HG02759 (cell line): ENCODE results near the gene CDH18.

ENCODE experiments used
- ATAC-seq: cut with Tn5 transposase; IDR thresholded peaks from one replicate; pipeline ENCODE4 v1.9.1; 2021; ENCODE audit warnings: mild to moderate bottlenecking, moderate library complexity; ENCODE audit not compliant: unreplicated experiment

CDH18 gene

DNA sequence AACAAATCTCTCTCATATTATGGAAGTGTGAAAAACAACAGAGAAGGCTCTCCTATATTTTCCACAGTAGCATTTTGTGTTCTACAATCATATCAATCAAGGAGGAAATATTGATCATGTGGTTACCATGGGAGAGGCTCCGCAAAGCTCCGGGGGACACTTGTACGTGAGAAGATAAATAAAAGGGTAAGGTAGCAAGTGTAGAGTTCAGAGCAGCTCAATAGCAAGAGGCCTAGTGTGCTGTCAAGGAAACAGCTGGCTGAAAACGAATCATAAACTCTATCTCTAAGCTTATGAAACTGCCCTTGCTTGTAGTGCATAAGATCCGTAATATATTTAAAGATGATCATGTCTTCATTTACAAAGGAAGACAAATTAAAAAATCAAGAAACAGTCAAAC is 57.5 kb downstream of the CDH18 start:
- ATAC-seq: no peak

DNA sequence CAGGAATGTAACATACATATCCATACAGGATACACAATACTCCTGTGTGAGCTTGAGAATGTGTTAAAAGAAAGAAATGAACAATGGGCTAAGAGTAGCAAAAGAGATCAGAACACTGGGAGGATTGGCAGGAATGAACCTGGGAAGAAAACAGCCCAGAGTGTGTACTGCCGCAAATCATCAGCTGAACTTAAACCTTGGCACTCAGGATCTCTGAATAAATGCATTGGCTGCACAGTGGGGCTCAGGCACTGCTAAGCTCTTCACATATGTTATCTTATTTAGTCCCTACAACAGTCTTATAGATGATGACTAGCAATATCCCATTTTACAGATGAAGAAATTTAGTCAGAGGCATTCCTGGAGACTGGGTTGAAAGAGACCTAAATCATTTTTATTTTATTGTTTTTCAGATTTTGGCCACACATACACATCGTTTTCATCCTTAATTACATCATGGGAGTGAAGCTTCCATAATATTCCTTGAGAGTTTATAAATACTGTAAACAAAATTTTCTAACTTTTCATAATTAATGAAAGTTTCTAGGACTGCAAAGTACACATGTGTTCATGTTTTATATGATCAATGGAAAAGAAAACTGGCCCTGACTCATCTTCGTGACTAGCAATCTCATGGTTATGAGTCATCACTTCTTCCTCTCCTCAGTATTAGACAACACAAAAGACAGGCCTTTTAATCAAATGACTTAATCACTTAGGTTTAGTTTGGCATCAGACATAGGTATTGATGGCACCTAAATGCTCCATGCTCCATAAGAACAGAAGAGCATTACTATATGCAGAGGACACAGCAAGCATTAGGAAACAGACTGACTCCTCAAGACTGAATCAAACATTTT is 59.2 kb downstream of the CDH18 start:
- no peak for ATAC-seq

DNA sequence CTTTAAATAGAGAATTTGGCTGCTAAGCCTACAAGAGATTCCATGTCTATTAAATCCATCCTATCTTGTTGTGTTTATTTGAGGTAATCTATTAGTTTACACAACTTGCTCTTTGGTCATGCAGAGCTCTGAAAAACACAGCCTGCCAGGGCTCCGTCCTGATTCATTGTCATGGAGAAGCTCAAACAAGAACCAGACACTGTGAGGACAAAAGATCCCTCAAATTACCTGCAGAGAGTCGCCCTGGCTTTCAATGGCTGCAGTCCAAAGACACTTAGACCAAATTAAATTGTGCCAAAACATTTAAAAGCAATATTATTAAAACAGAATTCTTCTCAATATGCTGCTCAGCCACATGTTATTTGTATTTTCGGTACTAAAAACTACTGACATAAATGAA is 60.1 kb downstream of the CDH18 start:
- ATAC-seq: no peak

DNA sequence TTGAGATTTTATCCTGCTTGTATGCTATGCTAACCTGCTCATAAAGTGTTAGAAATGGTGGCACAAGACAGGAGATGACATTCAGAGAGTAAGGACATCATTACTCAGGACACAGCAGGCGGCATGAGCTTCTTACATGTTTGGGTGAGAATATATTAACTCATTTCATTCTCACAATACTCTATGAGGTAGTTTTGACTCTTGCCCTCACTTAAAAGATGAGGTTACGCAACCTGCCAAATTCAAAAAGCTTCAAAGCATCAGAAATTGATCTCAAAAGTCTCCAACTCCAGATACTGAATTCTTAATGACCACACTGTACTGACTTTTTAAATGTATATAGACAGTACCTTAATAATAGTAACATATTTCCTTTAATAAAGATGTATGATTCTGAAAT is 60.8 kb downstream of the CDH18 start:
- ATAC-seq: no peak

DNA sequence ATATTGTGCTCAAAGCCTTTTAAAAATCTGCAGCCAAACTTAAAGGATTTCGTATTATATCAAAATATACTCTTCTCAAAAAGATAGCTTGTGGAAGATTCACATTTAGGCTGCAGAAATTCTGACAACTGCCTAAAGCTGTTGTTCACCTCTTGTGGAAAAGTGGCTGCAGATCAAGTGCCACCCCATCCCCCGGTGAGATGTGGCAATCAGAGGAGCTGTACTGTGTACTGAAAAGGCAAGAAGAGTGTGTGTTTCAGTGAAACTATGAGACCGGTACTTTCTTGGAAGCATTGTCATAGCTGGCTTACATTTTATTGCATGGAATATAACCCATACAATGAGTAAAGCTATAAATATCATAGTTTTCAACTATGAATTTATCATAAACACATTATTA is 64.3 kb downstream of the CDH18 start:
- no peak for ATAC-seq

DNA sequence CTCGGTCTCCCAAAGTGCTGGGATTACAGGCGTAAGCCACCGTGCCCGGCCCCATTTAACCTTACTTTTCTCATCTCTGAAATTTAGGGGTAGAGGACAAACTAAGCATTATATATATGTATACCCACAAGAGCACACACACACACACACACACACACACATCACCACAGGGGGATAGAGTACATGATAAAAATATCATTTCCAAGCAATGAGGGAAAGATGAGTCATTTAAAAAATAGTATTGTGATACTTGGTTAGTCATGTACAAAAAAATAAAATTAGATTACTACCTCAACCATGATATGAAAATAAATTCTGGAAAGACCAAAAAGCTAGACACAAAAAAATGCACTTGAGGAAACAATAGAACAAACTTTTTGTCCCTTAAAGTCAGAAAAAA is 67.2 kb downstream of the CDH18 start:
- ATAC-seq: no peak

DNA sequence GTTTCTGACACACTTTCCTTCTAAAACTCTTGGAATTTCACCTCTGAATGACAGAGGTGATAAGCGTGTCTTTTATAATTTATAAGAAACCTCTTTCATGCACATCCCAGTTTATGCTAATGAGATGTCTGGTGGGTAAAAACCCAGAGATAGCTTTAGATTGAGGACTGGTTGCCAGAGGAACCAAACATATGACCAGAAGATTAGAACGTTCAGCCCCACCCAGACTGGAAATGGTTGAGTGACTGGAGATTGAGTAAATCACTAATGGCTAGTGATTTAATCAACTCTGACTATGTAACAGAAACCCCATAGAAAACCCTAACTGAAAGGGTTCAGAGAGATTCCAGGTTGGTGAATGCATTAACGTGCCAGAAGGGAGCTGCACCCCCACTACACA is 69.2 kb downstream of the CDH18 start:
- ATAC-seq: no peak

DNA sequence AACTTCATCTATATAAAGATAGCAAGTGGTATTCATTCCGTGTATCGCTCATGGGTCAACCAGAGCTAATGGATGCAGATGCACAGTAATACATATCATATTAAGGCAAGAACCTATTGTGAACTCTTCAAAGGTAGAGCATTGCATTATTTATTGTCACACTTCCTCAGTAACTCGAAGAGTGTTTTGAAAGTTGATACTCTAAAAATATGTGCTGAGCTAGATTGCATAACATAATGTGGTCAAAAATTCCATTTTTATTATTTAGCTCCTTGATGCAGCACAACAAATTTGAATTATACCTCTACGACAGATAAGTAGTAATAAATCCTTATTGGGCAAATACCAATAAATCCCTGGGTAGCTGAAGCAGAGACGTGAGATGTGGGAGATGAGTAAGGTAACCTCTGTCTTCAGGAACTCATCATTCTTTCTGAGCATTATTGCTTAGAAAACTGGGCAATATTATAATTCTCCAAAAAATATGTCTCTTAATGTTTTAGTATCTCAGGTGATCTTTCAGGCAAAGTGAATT is 70.3 kb downstream of the CDH18 start:
- ATAC-seq: no peak

DNA sequence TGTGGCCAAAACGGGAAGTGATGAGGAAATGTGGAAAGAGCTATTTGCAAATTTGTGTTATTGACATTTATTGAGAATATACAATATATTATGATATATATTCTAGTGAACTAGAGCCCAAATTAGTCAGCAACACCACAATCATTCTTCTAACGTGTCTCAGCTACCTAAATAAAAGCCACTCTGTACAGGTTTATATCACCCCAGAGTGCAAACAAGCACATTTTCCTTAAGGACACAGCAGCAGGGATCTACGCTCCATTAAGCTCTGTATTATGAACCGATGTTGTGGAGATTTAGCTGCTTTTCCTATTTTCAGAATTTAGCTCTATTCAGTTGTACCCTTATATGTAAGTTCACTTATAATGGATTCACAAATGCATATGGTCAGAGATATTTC is 77.9 kb downstream of the CDH18 start:
- no peak for ATAC-seq

DNA sequence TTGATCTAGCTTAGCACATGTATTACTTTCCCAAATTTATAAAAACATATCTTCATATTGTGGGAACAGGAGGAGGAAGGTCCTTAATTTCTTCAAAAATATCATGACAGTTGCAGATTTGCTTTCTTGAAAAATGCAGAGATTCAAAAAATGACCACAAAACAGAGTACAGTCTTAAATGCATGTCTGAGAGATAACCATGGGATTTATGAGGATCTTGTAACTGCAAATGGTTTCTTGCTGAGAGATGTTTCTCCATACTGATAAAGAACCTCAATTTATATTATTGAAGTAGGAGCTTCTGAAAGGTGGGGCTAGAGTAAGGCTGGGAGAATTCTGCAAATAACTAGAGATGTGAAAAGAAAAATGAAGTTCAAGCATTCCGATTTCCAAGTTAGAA is 83.2 kb downstream of the CDH18 start:
- no peak for ATAC-seq

DNA sequence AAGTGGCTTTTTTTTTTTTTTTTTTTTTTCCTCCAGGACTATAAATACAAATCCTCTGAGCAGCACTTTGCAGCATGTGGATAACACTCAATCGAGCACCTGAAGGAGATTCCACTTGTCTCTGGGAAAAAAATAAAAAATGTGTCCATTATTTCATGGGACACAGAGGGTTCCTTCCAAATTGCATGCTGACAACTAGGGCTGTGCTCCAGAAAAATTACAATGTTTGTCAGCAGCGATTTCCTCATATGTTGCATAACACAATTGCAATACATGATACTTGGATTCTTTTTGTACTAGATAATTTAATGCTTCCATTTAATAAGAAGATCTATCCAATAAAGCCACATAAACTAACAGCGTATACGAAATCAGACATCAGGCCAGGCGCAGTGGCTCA is 84.4 kb downstream of the CDH18 start:
- no peak for ATAC-seq

DNA sequence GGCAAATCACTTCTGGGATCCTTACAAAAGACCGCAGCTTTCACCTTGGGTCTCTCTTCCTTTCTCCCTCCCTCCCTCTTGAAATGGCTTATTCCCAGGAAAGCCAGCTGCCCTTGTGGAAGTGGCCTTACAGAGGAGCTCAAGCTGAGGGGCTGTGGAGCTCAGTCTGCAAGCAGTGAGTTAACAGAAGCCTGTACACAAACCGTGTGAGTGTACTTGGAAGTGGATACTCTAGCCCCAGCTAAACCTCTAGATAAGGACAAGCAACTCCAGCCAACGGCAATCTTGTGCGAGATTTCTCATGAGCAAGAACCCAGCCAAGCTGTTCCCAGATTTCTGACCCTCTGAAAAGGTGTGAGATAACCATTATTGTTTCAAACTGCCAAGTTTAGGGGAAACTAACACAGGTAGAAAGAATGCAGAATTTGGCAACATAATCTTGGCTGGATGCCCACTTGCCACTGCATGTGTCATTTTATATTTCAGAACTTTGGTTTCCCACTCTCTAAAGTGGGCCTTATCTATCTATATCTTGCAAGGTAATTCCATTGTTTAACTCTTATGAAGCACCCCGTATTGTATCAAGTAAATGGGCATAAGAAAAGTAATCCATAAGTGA is 85.6 kb downstream of the CDH18 start:
- no peak for ATAC-seq

DNA sequence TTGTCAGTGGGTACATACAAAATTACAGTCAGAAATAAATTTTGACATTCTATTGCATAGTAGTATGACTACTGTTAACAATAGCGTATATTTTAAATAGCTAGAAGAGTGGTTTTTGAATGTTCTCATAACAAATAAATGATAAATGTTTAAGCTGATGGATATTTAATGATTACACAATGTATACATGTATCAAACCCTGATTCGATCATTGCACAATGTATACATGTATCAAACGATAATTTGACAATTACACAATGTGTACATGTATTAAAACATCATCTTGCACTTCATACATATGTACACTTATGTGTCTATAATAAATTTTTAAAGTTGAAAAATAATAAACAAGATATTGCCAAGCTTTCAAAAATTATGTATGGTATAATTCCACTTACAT is 87.7 kb downstream of the CDH18 start:
- no peak for ATAC-seq

DNA sequence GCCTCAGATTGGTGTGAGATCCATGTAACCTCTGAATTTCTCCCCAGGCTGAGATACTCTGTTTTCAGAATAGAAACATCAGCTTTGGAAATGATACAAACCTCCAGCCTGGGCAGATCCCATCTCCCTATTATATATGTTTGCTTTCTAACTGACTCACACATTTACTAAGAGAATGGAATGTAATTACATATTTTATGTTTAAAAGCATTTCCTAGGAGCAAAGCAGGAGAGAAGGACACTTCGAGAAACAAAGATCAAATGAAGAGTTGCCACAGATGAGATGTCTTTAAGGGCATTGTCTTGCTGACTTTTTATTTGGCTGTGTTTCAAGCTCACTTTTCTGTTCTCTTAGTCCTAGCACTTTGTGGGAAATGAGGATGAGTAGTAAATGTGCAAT is 96.3 kb downstream of the CDH18 start:
- ATAC-seq: no peak

DNA sequence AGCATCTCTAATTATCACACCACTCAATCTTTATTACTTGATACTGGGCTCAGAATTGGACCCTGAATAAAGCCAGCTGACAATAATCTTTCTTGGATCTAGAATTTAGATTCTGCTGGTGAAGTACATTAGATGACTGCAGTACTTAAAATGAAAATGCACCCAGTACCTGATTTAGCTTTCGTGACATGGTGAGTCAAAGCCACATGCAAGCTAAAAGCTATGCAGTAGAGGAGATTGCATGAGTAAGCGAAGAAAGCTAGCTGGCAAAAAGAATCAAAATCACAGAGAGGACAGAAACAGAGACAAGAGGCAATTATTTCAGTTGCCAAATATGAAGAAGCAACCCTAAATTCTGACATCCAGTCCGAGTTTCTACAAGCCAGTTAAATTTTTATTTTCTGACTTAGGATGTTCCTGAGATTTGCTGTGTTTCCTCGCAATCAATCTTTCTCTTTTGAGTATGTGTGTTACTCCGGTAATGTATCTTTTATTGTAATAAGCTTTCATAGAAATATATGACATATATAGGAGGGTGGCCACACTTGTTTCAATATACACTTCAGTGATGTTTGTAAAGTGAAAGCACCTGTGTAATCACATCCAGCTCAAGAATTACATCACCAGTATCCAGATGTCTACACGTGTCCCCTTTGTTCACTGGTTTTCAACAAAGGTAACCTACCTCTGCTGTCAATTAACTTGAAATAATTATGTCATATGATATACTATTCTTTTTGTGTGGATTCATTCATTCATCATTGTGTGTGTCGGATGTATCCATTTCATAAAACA is 101.7 kb downstream of the CDH18 start:
- ATAC-seq: no peak

DNA sequence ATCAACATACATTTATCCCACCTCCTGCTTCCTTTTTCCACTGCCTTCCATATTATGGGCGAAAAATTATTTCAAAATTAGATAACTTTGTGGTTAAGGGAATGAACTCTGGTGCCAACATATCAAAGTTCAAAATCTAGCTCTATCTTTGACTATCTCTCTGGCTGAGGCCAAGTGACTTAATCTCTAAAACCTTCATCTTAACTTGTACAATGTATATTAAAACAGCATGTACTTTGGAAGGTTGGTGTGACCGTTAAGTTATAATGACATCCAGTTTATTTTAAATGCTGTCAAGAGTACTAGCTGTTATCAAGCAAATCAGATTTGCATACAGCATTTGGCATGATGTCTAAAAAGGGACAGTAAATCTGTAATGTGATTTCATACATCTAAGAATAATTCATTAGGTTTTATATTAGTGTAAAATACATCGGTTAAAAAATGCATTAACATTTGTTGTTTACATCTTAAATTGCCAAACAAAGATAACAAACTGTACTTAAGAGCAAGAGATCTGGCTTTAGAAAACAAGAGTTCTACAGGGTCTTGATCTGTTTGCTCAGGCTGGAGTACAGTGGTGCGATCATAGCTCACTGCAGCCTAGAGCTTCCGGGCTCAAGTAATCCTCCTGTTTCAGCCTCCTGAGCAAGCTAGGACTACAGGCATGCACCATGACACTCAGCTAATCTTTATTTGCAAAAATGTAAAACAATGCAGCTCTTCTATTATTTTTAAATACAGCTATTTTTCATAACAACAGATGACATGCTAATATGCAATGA is 102.8 kb downstream of the CDH18 start:
- ATAC-seq: no peak

DNA sequence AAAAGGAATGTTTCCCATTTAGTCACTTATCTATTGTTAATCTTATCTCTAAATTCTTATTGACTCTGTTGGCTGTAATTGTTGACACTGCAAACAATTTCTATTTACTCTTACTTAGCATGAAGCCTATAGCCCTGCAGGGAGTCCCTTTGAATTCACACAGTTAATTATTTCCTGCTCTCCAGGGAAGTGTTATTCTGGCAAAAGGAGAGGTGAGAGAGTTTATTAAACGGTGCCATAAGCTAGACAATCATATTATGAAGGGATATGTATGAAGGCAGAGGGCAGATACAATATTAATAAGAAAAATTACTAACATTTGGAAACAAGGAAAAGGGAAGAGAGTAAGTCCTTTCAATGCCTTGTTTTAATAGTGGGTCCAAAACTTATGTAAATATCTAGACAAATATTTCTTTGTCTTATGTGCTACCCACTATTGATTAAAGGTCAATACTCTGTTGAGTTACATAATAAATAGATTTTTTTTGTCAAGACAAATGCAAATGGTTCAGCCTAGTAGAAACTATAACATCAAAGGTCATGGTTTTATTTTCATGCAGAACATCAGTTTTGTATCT is 107.1 kb downstream of the CDH18 start:
- no peak for ATAC-seq

DNA sequence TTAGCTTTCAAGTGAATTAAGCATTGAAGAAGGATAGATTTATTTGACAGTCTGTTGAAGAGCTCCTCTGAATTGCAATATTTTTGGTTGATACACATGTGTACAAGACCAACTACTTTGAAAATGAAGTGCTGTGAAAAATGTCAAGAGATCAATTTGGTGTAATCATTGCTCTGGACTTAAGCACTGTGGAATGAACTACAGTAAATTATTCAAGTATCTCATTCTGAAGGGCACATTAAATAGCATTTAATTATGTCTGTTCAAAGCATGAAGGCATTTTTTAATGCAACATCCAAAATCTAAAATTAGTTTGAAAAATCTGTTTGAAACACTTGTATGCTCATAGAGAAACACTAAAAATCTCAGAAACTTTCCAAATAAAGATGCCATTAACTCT is 107.5 kb downstream of the CDH18 start:
- no peak for ATAC-seq

DNA sequence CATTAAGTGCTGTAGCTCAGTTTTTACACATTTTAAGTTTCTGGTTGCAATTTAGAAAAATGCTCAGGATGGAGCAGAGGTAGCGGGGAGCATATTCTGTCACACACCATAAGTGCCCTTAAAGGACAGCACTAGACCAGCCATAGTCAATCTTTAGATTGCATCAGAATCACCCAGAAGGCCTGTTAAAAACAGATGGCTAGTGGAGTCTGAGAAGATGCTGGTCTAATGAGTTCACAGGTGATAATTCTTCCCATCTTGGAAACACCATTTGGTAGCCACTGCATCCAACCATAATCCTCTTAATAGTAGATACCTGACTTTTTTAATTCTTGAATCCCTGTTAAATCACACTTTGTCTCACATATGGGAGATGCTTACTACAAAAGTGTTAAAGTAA is 113.2 kb downstream of the CDH18 start:
- ATAC-seq: no peak

DNA sequence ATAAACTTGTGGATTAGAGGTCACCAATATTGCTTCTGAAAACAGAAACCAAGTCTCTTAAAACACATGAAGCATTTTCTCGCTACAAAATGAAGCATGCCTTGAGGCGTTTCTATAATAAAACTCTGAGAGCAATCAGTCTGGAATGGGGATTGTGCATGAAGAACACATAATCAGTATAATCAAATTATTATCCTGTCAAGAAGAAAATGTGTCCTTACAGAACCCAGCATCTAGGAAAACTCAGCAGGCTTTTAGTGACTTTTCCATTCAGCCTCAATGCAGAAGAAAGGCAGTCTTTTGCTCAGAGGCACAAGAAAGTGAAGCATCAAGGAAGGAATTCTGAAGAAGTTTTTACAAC is 121.9 kb downstream of the CDH18 start:
- ATAC-seq: no peak
